Thymus (tissue), 11 donors: ENCODE data around the gene DNAI1. TPM values are rescaled to one million over a fixed set of nuclear protein-coding genes. Genes with fewer than 3 reads are reported as not detected.
"Not testable (repeated sequence)": the region's sequence is repeated elsewhere in the genome, so short reads cannot be mapped to it uniquely, and the experiment has no call there.

Experiments used
- DNase-seq, 9 donors: peaks; one replicate each; pipeline ENCODE4 v3.0.0-alpha.2; 2013; ENCODE audit warnings: low spot score in 9 of 9, low read depth in 6 of 9, missing footprints in 1 of 9
- H3K27ac ChIP-seq, 2 donors: one replicate each; pipeline ENCODE4 v1.5.1; 2013; ENCODE audit warnings: control low read depth in 1 of 2, low read depth in 1 of 2, low read length in 1 of 2, mild to moderate bottlenecking in 1 of 2, moderate library complexity in 1 of 2
- H3K27me3 ChIP-seq, 2 donors: one replicate each; pipeline ENCODE4 v1.5.1; 2013; ENCODE audit warnings: low read length in 1 of 2; ENCODE audit not compliant: control insufficient read depth in 2 of 2, insufficient read depth in 1 of 2
- H3K36me3 ChIP-seq, 2 donors: one replicate each; pipeline ENCODE4 v1.5.1; 2013; ENCODE audit warnings: low read length in 1 of 2, mild to moderate bottlenecking in 1 of 2, moderate library complexity in 1 of 2; ENCODE audit not compliant: control insufficient read depth in 2 of 2, insufficient read depth in 2 of 2
- H3K4me1 ChIP-seq, 2 donors: one replicate each; pipeline ENCODE4 v1.5.1; 2013; ENCODE audit warnings: low read length in 2 of 2; ENCODE audit not compliant: control insufficient read depth in 2 of 2, insufficient read depth in 2 of 2
- H3K4me3 ChIP-seq, 2 donors: one replicate each; pipeline ENCODE4 v1.5.1; 2013; ENCODE audit warnings: low read length in 2 of 2, control low read depth in 1 of 2, mild to moderate bottlenecking in 1 of 2
- H3K9me3 ChIP-seq, 2 donors: one replicate each; pipeline ENCODE4 v1.5.1; 2013; ENCODE audit warnings: low read length in 1 of 2, mild to moderate bottlenecking in 1 of 2; ENCODE audit not compliant: control insufficient read depth in 2 of 2, insufficient read depth in 1 of 2
- WGBS: extraction: QIAGEN DNeasy Blood & Tissue Kit; methylation state at CpG from one replicate; pipeline ENCODE4 v1.1.7; 2013; 5-methylcytosine and 5-hydroxymethylcytosine counted together
- polyA plus RNA-seq: library from polyadenylated mRNA; stranded (reverse); fragments of 200-250 nt; gene quantifications from one replicate; pipeline ENCODE4 v1.2.3, GENCODE V29; 2013
- total RNA-seq: library from RNA; stranded (reverse); fragments of 120-200 nt; gene quantifications from one replicate; pipeline ENCODE4 v1.2.4, GENCODE V29; 2013
- donor health status: healthy.

The DNAI1 gene
- total and polyA plus RNA-seq, 2 donors: 0.38 to 0.75 TPM

- no peaks in the 10 kb centered on the region for H3K36me3 ChIP-seq
- H3K9me3 ChIP-seq: no peaks in the 10 kb centered on the region
- peaks cover 0 to 7% of the 10 kb centered on the region in 2 donors for H3K27me3 ChIP-seq
- no peaks in the 10 kb centered on the region for H3K4me1 ChIP-seq
- H3K4me3 ChIP-seq: no peak overlapping the region
- 79% methylated on average over 1 of the region's 1 CpG for WGBS
- H3K27ac ChIP-seq: no peak overlapping the region
- no peak for DNase-seq
These were observed 18.9 kb downstream of the DNAI1 start for GRCh38 chr9:34477541-34477940.

- peaks cover 0 to 7% of the 10 kb centered on the region in 2 donors for H3K27me3 ChIP-seq
These were observed 20.8 kb downstream of the DNAI1 start for GRCh38 chr9:34479431-34479866.

GRCh38 chr9:34481620-34482019 lies 23.0 kb downstream of the DNAI1 start:
- H3K36me3 ChIP-seq, H3K27ac ChIP-seq, H3K4me3 ChIP-seq, DNase-seq, H3K4me1 ChIP-seq, H3K27me3 ChIP-seq, H3K9me3 ChIP-seq: not testable (repeated sequence)
- WGBS: 46% methylated on average over 13 of the region's 13 CpGs

More at GRCh38 chr9:34479431-34479866, 20.8 kb downstream of the DNAI1 start:
- WGBS: 77% methylated on average over 5 of the region's 5 CpGs
- Histone ChIP-seq H3K4me1 (no peaks in the 10 kb centered on the region), H3K4me3 (no peak overlapping the region), H3K27ac (no peak overlapping the region), H3K36me3 (no peaks in the 10 kb centered on the region), H3K9me3 (no peaks in the 10 kb centered on the region)
- no peak for DNase-seq

GRCh38 chr9:34482746-34483145 lies 24.1 kb downstream of the DNAI1 start:
- H3K9me3 ChIP-seq, H3K36me3 ChIP-seq, H3K4me1 ChIP-seq, H3K4me3 ChIP-seq, H3K27me3 ChIP-seq, DNase-seq, H3K27ac ChIP-seq: not testable (repeated sequence)
- 96% methylated on average over 24 of the region's 27 CpGs for WGBS

- no peaks in the 10 kb centered on the region for H3K4me1 ChIP-seq
- H3K27me3 ChIP-seq: no peaks in the 10 kb centered on the region
These were observed 26.1 kb downstream of the DNAI1 start for GRCh38 chr9:34484678-34485077.

GRCh38 chr9:34485822-34486221 lies 27.2 kb downstream of the DNAI1 start:
- H3K4me3 ChIP-seq: no peak overlapping the region
- H3K36me3 ChIP-seq: no peaks in the 10 kb centered on the region
- H3K27ac ChIP-seq: no peak overlapping the region
- no peaks in the 10 kb centered on the region for H3K4me1 ChIP-seq
- no peaks in the 10 kb centered on the region for H3K27me3 ChIP-seq
- H3K9me3 ChIP-seq: no peaks in the 10 kb centered on the region
- WGBS: 91% methylated on average over 6 of the region's 6 CpGs
- DNase-seq: no peak

More at GRCh38 chr9:34484678-34485077, 26.1 kb downstream of the DNAI1 start:
- DNase-seq: no peak
- no peak overlapping the region for H3K27ac ChIP-seq
- H3K4me3 ChIP-seq: no peak overlapping the region
- no peaks in the 10 kb centered on the region for H3K36me3 ChIP-seq
- H3K9me3 ChIP-seq: no peaks in the 10 kb centered on the region

GRCh38 chr9:34486572-34486971 lies 28.0 kb downstream of the DNAI1 start:
- WGBS: 76% methylated on average over 3 of the region's 3 CpGs
- H3K36me3 ChIP-seq: no peaks in the 10 kb centered on the region
- H3K27ac ChIP-seq: no peak overlapping the region
- H3K9me3 ChIP-seq: no peaks in the 10 kb centered on the region
- H3K4me1 ChIP-seq: no peaks in the 10 kb centered on the region
- H3K4me3 ChIP-seq: no peak overlapping the region
- no peak for DNase-seq
- H3K27me3 ChIP-seq: no peaks in the 10 kb centered on the region

GRCh38 chr9:34490360-34490759 lies 31.8 kb downstream of the DNAI1 start:
- Histone ChIP-seq H3K9me3 (no peaks in the 10 kb centered on the region), H3K27me3 (no peaks in the 10 kb centered on the region), H3K36me3 (no peaks in the 10 kb centered on the region), H3K4me3 (no peak overlapping the region), H3K27ac (no peak overlapping the region), H3K4me1 (no peaks in the 10 kb centered on the region)
- 90% methylated on average over 1 of the region's 1 CpG for WGBS
- no peak for DNase-seq

- Histone ChIP-seq H3K36me3 (no peaks in the 10 kb centered on the region), H3K4me1 (no peaks in the 10 kb centered on the region), H3K27ac (no peak overlapping the region), H3K9me3 (no peaks in the 10 kb centered on the region), H3K27me3 (no peaks in the 10 kb centered on the region), H3K4me3 (no peak overlapping the region)
- no peak for DNase-seq
- 79% methylated on average over 3 of the region's 3 CpGs for WGBS
These were observed 32.2 kb downstream of the DNAI1 start for GRCh38 chr9:34490760-34491159.

- WGBS: 63% methylated on average over 2 of the region's 2 CpGs
- H3K4me3 ChIP-seq: no peak overlapping the region
- no peak overlapping the region for H3K27ac ChIP-seq
- H3K4me1 ChIP-seq: no peaks in the 10 kb centered on the region
- DNase-seq: no peak
- no peaks in the 10 kb centered on the region for H3K27me3 ChIP-seq
- H3K9me3 ChIP-seq: no peaks in the 10 kb centered on the region
- H3K36me3 ChIP-seq: no peaks in the 10 kb centered on the region
These were observed 33.0 kb downstream of the DNAI1 start for GRCh38 chr9:34491596-34491995.
